Parathyroid adenoma (tissue), 2 donors: Measurements from ENCODE around the gene PDE9A.
A peak's percentile ranks its signal among the peaks of the same experiment; 100 is the strongest.

ENCODE experiments used
- H2AFZ ChIP-seq: fragments of 300-600 bp; sonication (generic); one replicate; pipeline ENCODE4 v1.7.0; 2017; ENCODE audit warnings: antibody characterized with exemption, mild to moderate bottlenecking
- H3K27ac ChIP-seq: fragments of 300-600 bp; sonication (generic); one replicate; pipeline ENCODE4 v1.7.0; 2017
- H3K27me3 ChIP-seq: fragments of 300-600 bp; sonication (generic); one replicate; pipeline ENCODE4 v1.7.0; 2017; ENCODE audit warnings: low read length; ENCODE audit not compliant: control insufficient read depth, insufficient read depth
- H3K36me3 ChIP-seq: fragments of 300-600 bp; sonication (generic); one replicate; pipeline ENCODE4 v1.7.0; 2017; ENCODE audit warnings: low read length; ENCODE audit not compliant: control insufficient read depth, insufficient read depth
- H3K4me1 ChIP-seq: fragments of 300-600 bp; sonication (generic); one replicate; pipeline ENCODE4 v1.7.0; 2017; ENCODE audit warnings: control low read depth
- H3K4me2 ChIP-seq: fragments of 300-600 bp; sonication (generic); one replicate; pipeline ENCODE4 v1.7.0; 2017; ENCODE audit warnings: low read length
- H3K4me3 ChIP-seq: fragments of 300-600 bp; sonication (generic); one replicate; pipeline ENCODE4 v1.7.0; 2017; ENCODE audit warnings: low read depth, low read length
- H3K79me2 ChIP-seq: fragments of 300-600 bp; sonication (generic); one replicate; pipeline ENCODE4 v1.7.0; 2017; ENCODE audit warnings: control low read depth
- H3K9ac ChIP-seq: fragments of 300-600 bp; sonication (generic); one replicate; pipeline ENCODE4 v1.7.0; 2017; ENCODE audit warnings: mild to moderate bottlenecking
- H3K9me3 ChIP-seq: fragments of 300-600 bp; sonication (generic); one replicate; pipeline ENCODE4 v1.7.0; 2017; ENCODE audit warnings: low read length; ENCODE audit not compliant: control insufficient read depth
- CTCF ChIP-seq: fragments of 300-600 bp; sonication (generic); IDR thresholded peaks from one replicate; pipeline ENCODE4 v1.7.0; 2017; ENCODE audit warnings: antibody characterized with exemption, mild to moderate bottlenecking
- donor health status: primary hyperparathyroidism.

PDE9A gene

GRCh38 chr21:42653231-42654061 is at the start of gene PDE9A:
Gene PDE9A (plus strand): TSS chr21:42653621. CDS start chr21:42653815, 194 bp downstream.
- Histone ChIP-seq H3K4me1 (peaks cover 5% of the 10 kb centered on the region), H3K4me3 (peak within 1 kb of the TSS; percentile 69), H3K9ac (no peak within 1 kb of the TSS), H3K27ac (peak within 1 kb of the TSS; percentile 49), H3K27me3 (no peaks in the 10 kb centered on the region), H3K79me2 (peaks cover 2% of the 10 kb centered on the region), H3K9me3 (no peaks in the 10 kb centered on the region), H3K4me2 (peak within 1 kb of the TSS; percentile 96), H3K36me3 (no peaks in the 10 kb centered on the region), H2AFZ (peak within 1 kb of the TSS; percentile 91)
- TF ChIP-seq CTCF = no peak

DNA sequence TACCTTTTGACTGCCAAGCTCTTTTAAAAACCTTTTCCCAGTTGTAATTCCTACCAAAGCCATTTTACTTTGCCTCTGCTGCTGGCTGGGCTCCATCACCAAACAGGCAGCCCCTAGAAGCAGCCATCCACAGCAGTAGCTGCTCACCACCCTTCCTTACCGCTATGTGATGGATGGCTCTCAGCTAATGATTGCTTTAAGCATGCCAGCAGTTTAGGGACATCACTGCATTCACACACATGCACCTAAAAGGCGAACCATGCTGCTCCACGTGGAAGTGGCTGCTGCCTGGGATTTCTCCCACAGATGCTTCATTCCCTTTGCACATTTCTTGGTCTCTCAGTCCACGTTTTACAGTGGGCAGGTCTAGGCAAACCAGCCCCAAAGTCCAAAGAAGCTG is 46.3 kb upstream of the PDE9A start:
- TF ChIP-seq CTCF = no peak
- no peaks in the 10 kb centered on the region for H3K79me2 ChIP-seq

DNA sequence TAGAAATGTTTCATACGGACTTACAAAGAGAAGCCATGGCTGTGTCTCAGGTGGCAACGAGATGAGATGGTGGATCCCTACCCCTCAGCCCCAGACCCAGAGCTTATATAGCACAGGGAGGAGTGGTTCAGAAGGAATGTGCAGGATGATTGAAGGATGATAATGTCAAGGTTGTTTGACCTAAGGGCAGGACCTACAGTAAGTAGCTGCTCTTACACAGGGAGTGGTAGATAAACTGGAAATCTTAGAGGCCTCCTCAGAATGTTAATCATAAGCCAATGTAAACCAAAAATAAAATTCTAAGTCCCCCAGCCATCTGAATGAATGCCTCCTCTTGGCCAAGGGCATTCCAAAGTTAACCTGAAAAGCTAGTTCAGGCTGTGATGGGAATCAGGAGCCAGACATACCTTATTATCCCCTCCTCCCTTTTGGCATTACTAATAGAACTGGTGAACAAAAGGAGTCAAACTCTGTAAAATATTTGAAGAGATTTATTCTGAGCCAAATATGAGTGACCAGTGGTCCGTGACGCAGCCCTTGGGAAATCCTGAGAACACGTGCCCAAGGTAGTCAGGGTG is 45.8 kb upstream of the PDE9A start:
- Histone ChIP-seq H3K27ac (no peak overlapping the region), H3K79me2 (no peaks in the 10 kb centered on the region), H3K4me1 (no peaks in the 10 kb centered on the region), H3K9me3 (no peaks in the 10 kb centered on the region), H3K4me3 (no peak overlapping the region), H3K36me3 (no peaks in the 10 kb centered on the region), H3K9ac (no peak overlapping the region), H2AFZ (no peak overlapping the region), H3K27me3 (no peaks in the 10 kb centered on the region), H3K4me2 (no peak overlapping the region)
- TF ChIP-seq CTCF = no peak

More for the DNA sequence above, 46.3 kb upstream of the PDE9A start:
- Histone ChIP-seq H3K36me3 (no peaks in the 10 kb centered on the region), H3K9me3 (no peaks in the 10 kb centered on the region), H3K9ac (no peak overlapping the region), H3K4me2 (no peak overlapping the region), H3K27ac (no peak overlapping the region), H3K4me1 (no peaks in the 10 kb centered on the region), H3K27me3 (no peaks in the 10 kb centered on the region), H2AFZ (no peak overlapping the region), H3K4me3 (no peak overlapping the region)

DNA sequence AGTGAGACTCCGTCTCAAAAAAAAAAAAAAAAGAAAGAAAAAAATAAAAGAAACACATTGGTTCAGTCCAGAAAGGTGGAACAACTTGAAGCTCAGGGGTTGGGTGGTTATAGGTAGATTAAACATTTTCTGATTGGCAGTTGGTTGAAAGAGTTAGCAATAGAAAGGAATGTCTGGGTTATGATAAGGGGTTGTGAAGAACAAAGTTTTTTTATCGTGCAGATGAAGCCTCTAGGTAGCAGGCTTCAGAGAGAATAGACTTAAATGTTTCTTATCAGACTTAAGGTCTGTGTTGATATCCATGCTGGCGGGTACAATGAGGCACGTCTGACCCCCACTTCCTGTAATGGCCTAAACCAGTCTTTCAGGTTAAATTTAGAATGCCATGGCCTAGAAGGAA is 45.0 kb upstream of the PDE9A start:
- H3K79me2 ChIP-seq = no peaks in the 10 kb centered on the region
- no peak overlapping the region for H3K27ac ChIP-seq
- no peak overlapping the region for H3K4me3 ChIP-seq
- no peak overlapping the region for H3K9ac ChIP-seq
- H3K27me3 ChIP-seq = no peaks in the 10 kb centered on the region
- no peak overlapping the region for H3K4me2 ChIP-seq
- H3K4me1 ChIP-seq = no peaks in the 10 kb centered on the region
- TF ChIP-seq CTCF = no peak
- H3K9me3 ChIP-seq = no peaks in the 10 kb centered on the region
- H2AFZ ChIP-seq = no peak overlapping the region
- no peaks in the 10 kb centered on the region for H3K36me3 ChIP-seq
